WTC11 (cell line): ENCODE data around the gene ALKBH1. TPM values are rescaled to one million over a fixed set of nuclear protein-coding genes. Genes with fewer than 3 reads are reported as not detected.

Source experiments
- ATAC-seq: fragments of 200-7000 bp; cut with Tn5 transposase; 2 replicates; pipeline ENCODE4 v1.10.0; 2021; ENCODE audit warnings: mild to moderate bottlenecking, moderate library complexity
- CTCF ChIA-PET: fragments of 300-600 bp; sonication (Branson Sonifier 250); formaldehyde crosslinking; loops from one replicate; lab custom pipeline; 2021; ENCODE audit warnings: antibody characterized with exemption; lab: Charles Lee
- POLR2A ChIA-PET: fragments of 350-600 bp; sonication (Branson Sonifier 250); formaldehyde crosslinking; loops from one replicate; lab custom pipeline; 2021; ENCODE audit warnings: antibody characterized with exemption; lab: Charles Lee
- DNase-seq: peaks from one replicate; pipeline ENCODE4 v3.0.0; 2021; ENCODE audit warnings: low spot score
- H3K27ac Mint-ChIP-seq: 2 replicates; pipeline ENCODE4 v1.8.0; 2021; ENCODE audit warnings: mixed read lengths
- H3K27me3 Mint-ChIP-seq: 2 replicates; pipeline ENCODE4 v1.8.0; 2021; ENCODE audit warnings: low read depth, mild to moderate bottlenecking, moderate library complexity, mixed read lengths
- H3K36me3 Mint-ChIP-seq: 2 replicates; pipeline ENCODE4 v1.8.0; 2021; ENCODE audit warnings: mixed read lengths
- H3K4me1 Mint-ChIP-seq: 2 replicates; pipeline ENCODE4 v1.8.0; 2022; ENCODE audit warnings: mixed read lengths
- H3K4me3 Mint-ChIP-seq: 2 replicates; pipeline ENCODE4 v1.8.0; 2021; ENCODE audit warnings: mild to moderate bottlenecking, moderate library complexity, mixed read lengths
- H3K9me3 Mint-ChIP-seq: 2 replicates; pipeline ENCODE4 v1.8.0; 2021; ENCODE audit warnings: mixed read lengths
- AR ChIP-seq: fragments of 250-450 bp; sonication (Bioruptor Pico); IDR thresholded peaks from 2 replicates; pipeline ENCODE4 v1.9.0; 2021; ENCODE audit warnings: mild to moderate bottlenecking
- FOXJ3 ChIP-seq: sonication (generic); formaldehyde crosslinking; IDR thresholded peaks from 2 replicates; pipeline ENCODE4 v1.9.0; 2021; ENCODE audit warnings: missing genetic modification reagents, mild to moderate bottlenecking, borderline replicate concordance
- RORB ChIP-seq: fragments of 250-450 bp; sonication (Bioruptor Pico); IDR thresholded peaks from 2 replicates; pipeline ENCODE4 v1.9.0; 2021; ENCODE audit warnings: mild to moderate bottlenecking
- TEAD4 ChIP-seq: sonication (generic); formaldehyde crosslinking; IDR thresholded peaks from 2 replicates; pipeline ENCODE4 v1.8.0; 2022; ENCODE audit warnings: mild to moderate bottlenecking, missing genetic modification reagents
- total RNA-seq: library from RNA; stranded (reverse); gene quantifications from 3 replicates; pipeline ENCODE4 v1.2.3, GENCODE V29; 2021

The ALKBH1 gene
- total RNA-seq, 1 experiment from 2014 or later, result 18.8 TPM

- TF ChIP-seq AR, result no peak
Measured at GRCh38 chr14:77625360-77625759, 82.5 kb downstream of the ALKBH1 start (continued).

- ChIA-PET CTCF (no interaction called here), POLR2A (no interaction called here)
- ATAC-seq, result no peak
- no peak overlapping the region for H3K27ac Mint-ChIP-seq
- H3K27me3 Mint-ChIP-seq, result peaks cover 6% of the 10 kb centered on the region
- DNase-seq, result no peak
- H3K4me3 Mint-ChIP-seq, result no peak overlapping the region
- peaks cover 10% of the 10 kb centered on the region for H3K9me3 Mint-ChIP-seq
- H3K4me1 Mint-ChIP-seq, result peaks cover 1% of the 10 kb centered on the region
- no peaks in the 10 kb centered on the region for H3K36me3 Mint-ChIP-seq
- TF ChIP-seq FOXJ3 (CRISPR knock-in tag) (no peak), RORB (no peak), TEAD4 (CRISPR knock-in tag) (no peak)
Measured at GRCh38 chr14:77623201-77623600, 84.6 kb downstream of the ALKBH1 start.

Other genes starting within 250 kb of the ALKBH1 start
- 137 to 186 TPM (median 160 TPM) in 3 replicates for gene AHSA1, start 249.9 kb downstream of the ALKBH1 start, total RNA-seq
- 0.80 to 1.4 TPM (median 1.3 TPM) in 3 replicates for gene ISM2, start 209.2 kb downstream of the ALKBH1 start, total RNA-seq
- gene SPTLC2, start 91.4 kb downstream of the ALKBH1 start, total RNA-seq, result 38.2 to 40.1 TPM (median 39.6 TPM) in 3 replicates
- 317 to 377 TPM (median 325 TPM) in 3 replicates for gene SLIRP, start 80 bp upstream of the ALKBH1 start, total RNA-seq
- gene SNW1, start 53.1 kb upstream of the ALKBH1 start, total RNA-seq, result 81.4 to 92.1 TPM (median 83.8 TPM) in 3 replicates
- 11.4 to 12.8 TPM (median 12.0 TPM) in 3 replicates for gene ADCK1, start 92.1 kb upstream of the ALKBH1 start, total RNA-seq